Large intestine (tissue), 3 donors: ENCODE data around the gene SNRNP200. TPM values are rescaled to one million over a fixed set of nuclear protein-coding genes. Genes with fewer than 3 reads are reported as not detected.

Source experiments
- DNase-seq, 2 donors: peaks; one replicate each; pipeline versions ENCODE4 v3.0.0 to v3.0.0-alpha.2; 2013
- H3K27ac ChIP-seq: one replicate; pipeline ENCODE4 v1.5.1; 2013; ENCODE audit warnings: low read length
- H3K27me3 ChIP-seq: 2 replicates; pipeline ENCODE4 v1.6.1; 2013; ENCODE audit warnings: low read length; ENCODE audit not compliant: control insufficient read depth, insufficient read depth
- H3K36me3 ChIP-seq: 2 replicates; pipeline ENCODE4 v1.6.1; 2013; ENCODE audit warnings: low read length; ENCODE audit not compliant: control insufficient read depth, insufficient read depth
- H3K4me1 ChIP-seq: one replicate; pipeline ENCODE4 v1.6.1; 2013; ENCODE audit warnings: low read length; ENCODE audit not compliant: control insufficient read depth, insufficient read depth
- H3K4me3 ChIP-seq: one replicate; pipeline ENCODE4 v1.5.1; 2013; ENCODE audit warnings: low read length
- H3K9me3 ChIP-seq: one replicate; pipeline ENCODE4 v1.6.1; 2013; ENCODE audit warnings: mild to moderate bottlenecking, low read depth, low read length, moderate library complexity; ENCODE audit not compliant: control insufficient read depth
- whole genome bisulfite sequencing: methylation state at CpG from one replicate; pipeline ENCODE4 v1.1.5; 2013; ENCODE audit warnings: low lambda C conversion rate; ENCODE audit not compliant: insufficient coverage; 5-methylcytosine and 5-hydroxymethylcytosine counted together
- polyA plus RNA-seq: library from polyadenylated mRNA; unstranded; fragments of 120-200 nt; gene quantifications from one replicate; pipeline ENCODE4 v1.2.1, GENCODE V29; 2013

Gene SNRNP200
- polyA plus RNA-seq, 1 donor = 158 TPM

DNA sequence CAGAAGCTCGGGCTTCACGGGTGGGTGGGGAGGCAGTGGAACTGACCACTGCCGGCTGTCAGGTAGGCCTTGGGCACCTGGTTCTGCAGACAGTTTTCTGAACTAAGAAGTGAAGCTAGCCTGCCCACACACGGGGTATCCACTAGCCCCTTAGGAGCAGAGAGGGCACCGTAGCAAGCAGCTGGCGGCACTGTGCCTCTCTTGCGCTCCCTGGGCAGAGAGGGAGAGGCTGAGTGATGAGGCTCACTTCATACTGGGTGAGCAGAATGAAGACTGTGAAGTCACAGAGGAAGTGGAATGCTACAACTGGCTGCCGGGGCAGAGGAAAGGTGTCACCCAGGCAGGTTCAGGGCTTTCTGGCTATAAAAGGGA lies 20.5 kb upstream of the SNRNP200 start:
- no CpG with 5 or more reads among the region's 8 CpGs for WGBS
- DNase-seq = no peak
- no peak overlapping the region for H3K27ac ChIP-seq
- H3K4me1 ChIP-seq = peaks cover 3% of the 10 kb centered on the region
- H3K36me3 ChIP-seq = no peaks in the 10 kb centered on the region
- no peaks in the 10 kb centered on the region for H3K9me3 ChIP-seq
- peak overlapping the region; percentile 48 for H3K4me3 ChIP-seq
- peaks cover 46% of the 10 kb centered on the region for H3K27me3 ChIP-seq

DNA sequence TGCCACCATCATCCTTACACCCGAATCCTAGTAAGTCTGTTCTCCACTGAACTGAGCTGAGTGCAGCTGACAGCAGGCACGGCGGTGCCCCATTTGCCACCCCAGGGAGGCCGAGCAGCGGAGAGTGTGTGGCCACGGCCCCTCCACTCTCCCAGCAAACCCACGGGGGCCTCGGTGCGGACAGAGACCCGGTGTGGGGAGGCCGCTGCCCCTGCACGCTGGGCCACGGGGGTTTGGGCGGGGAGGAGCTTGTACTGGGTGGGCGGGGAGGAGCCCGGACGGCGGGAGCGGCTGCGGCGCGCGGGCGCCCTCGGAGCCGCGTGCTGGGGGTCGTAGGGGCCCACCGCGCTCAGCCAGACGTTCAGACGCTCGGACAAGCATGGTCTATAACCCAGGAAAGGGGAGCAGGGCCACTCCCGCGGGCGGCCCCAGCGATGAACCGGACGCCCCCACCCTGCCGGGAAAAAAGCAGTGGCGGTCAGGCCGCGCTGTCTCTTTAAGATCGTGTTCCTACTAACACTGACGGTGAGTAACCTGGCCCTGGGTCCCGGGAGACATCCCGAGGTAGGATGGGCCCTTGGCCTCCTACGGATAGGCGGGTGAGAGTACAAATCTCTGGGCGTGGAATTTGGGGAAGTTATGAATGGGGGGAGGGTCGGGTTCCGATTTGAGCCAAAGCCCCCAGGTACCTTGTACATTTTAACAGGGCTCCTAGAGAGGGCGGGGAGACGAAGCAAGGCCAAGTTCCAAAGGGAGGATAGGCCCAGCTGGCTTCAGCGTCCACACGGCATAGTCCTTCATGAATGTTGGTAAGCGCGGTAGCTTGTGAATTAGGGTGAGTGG lies 19.9 kb upstream of the SNRNP200 start, which contains the start of gene ITPRIPL1:
Gene ITPRIPL1 (plus strand): TSS at position 277 of the 843 bp plus-strand sequence. CDS start 523 bp downstream, at position 800.
- DNase-seq = peak in 1 of 2 donors; percentile 47
- Histone ChIP-seq H3K36me3 (no peaks in the 10 kb centered on the region), H3K27ac (no peak within 1 kb of the TSS), H3K9me3 (no peaks in the 10 kb centered on the region), H3K4me3 (peak within 1 kb of the TSS; percentile 48), H3K4me1 (peaks cover 3% of the 10 kb centered on the region), H3K27me3 (peaks cover 51% of the 10 kb centered on the region)
- WGBS = no CpG with 5 or more reads among the region's 58 CpGs

DNA sequence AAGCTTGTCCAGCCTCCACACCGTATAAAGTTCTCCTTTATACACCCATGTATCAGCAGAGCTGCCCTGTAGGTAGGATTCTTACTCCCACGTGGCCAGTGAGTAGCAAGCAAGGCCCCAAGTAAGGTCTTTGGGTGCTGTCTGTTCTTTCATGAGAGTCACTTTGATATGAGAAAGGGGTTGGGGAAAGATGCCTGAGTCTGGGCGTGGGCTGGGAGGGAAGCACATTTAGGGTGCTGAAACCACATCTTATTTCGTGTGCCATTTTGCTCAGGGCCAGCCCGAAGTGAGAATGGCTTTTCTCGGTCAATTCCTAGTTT lies 19.3 kb upstream of the SNRNP200 start:
- H3K4me1 ChIP-seq = peaks cover 3% of the 10 kb centered on the region
- H3K9me3 ChIP-seq = no peaks in the 10 kb centered on the region
- DNase-seq = no peak
- WGBS = no CpG with 5 or more reads among the region's 6 CpGs
- no peak overlapping the region for H3K27ac ChIP-seq
- H3K36me3 ChIP-seq = no peaks in the 10 kb centered on the region
- H3K4me3 ChIP-seq = peak overlapping the region; percentile 48
- H3K27me3 ChIP-seq = peaks cover 57% of the 10 kb centered on the region

DNA sequence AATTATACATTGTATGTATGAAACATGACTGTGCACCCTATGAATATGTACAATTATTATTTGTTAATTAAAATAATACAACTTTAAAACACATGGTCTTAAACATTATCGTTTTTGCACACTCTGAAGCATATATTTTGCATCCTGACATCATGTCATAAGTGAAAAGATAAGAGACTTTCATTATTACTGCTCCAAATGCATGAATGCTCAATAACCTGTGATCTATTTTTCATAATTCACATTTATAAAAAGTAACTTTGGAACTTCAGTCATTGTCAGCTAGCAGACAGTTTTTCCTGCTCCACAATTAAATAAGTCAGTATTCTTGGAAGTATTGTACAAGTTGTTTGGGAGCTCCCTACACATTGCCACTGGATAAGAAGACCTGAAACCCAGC lies 18.5 kb upstream of the SNRNP200 start:
- WGBS = no CpG with 5 or more reads among the region's 1 CpG
- H3K4me1 ChIP-seq = peaks cover 3% of the 10 kb centered on the region
- DNase-seq = no peak
- no peaks in the 10 kb centered on the region for H3K36me3 ChIP-seq
- H3K9me3 ChIP-seq = no peaks in the 10 kb centered on the region
- no peak overlapping the region for H3K4me3 ChIP-seq
- H3K27ac ChIP-seq = no peak overlapping the region
- peaks cover 64% of the 10 kb centered on the region for H3K27me3 ChIP-seq

DNA sequence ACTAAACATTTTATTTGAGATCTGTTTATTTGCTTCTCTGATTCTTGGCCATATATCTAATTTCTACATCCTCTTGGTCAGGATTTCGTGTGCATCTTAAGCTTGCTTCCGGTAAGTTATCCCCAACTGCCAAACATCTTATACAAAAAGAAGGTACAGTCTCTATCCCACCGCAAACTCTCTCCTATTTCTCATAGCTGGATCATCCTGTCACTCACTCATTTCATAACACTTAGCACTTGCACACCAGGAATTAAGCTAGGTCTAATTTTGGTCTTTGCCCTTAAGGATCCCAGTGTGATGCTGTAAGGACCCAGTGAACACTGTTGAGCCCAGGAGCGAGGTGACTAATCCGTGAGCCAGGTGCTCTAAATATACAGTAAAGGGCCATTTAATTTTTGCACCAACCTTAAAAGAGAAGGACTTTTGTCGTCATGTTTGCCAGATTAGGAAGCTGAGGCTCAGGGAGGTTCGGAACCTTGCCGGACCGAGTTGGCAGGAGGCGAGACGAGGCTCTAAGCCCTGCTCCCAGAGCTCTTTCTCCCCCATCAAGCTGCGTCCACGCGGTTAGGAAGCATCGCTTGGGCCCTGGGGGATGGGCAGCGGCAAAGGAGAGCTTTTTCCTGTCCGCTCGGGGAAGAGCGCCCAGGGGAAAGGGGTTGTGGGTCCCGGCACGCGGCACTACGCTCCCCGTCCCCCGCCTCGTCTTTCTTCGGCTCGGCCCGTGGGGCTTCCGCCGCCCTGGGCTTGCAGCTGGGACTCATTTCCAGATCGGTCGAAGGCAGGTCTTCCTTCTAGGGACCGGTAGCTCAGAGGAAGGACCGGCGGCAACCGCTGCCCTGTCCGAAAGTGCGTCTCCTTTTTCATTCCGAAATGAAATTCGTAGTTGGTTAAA lies 15.6 kb upstream of the SNRNP200 start:
- Histone ChIP-seq H3K27me3 (peaks cover 76% of the 10 kb centered on the region), H3K4me3 (peak overlapping the region; percentile 43), H3K9me3 (no peaks in the 10 kb centered on the region), H3K36me3 (no peaks in the 10 kb centered on the region), H3K4me1 (peaks cover under 1% of the 10 kb centered on the region), H3K27ac (no peak overlapping the region)
- WGBS = 67% methylated on average over 2 of the region's 41 CpGs
- DNase-seq = peak in 1 of 2 donors; percentile 50

DNA sequence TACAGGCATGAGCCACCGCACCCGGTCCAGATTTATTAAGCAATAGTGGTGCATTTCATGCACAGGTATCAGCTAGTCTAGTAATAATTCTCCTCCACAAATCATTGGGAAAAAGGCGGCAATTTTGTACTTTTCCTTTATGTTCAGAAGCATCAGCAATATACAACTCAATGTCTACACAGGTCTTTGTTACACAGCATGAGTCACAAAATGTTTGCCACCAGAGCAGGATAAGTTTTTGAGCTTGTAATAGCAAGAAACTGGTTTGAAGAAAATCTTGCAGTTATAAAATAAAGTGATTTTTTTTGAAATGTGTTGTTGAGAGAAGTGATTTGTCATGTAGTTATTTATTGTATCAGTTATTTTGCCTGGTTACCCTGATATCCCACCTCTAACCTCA lies 15.0 kb upstream of the SNRNP200 start:
- no peak overlapping the region for H3K4me3 ChIP-seq
- peaks cover 74% of the 10 kb centered on the region for H3K27me3 ChIP-seq
- H3K9me3 ChIP-seq = no peaks in the 10 kb centered on the region
- no peak overlapping the region for H3K27ac ChIP-seq
- no CpG with 5 or more reads among the region's 3 CpGs for WGBS
- no peaks in the 10 kb centered on the region for H3K4me1 ChIP-seq
- DNase-seq = no peak
- H3K36me3 ChIP-seq = no peaks in the 10 kb centered on the region

DNA sequence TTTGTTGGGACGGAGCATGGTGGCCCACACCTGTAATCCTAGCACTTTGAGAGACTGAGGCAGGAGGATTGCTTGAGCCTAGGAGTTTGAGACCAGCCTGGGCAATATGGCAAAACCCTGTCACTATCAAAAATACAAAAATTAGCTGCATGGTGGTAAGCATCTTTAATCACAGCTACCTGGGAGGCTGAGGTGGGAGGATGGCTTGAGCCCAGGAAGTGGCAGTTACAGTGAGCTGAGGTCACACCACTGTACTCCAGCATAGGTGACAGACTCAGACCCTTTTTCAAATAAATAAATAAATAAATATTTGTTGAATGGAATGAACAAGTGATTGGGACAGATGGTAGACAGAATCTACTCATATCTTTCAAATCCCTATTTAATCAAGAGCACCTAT lies 14.1 kb upstream of the SNRNP200 start:
- no peak overlapping the region for H3K4me3 ChIP-seq
- no CpG with 5 or more reads among the region's 1 CpG for WGBS
- H3K27ac ChIP-seq = no peak overlapping the region
- DNase-seq = no peak
- H3K36me3 ChIP-seq = no peaks in the 10 kb centered on the region
- no peaks in the 10 kb centered on the region for H3K4me1 ChIP-seq
- H3K27me3 ChIP-seq = peaks cover 66% of the 10 kb centered on the region
- no peaks in the 10 kb centered on the region for H3K9me3 ChIP-seq

DNA sequence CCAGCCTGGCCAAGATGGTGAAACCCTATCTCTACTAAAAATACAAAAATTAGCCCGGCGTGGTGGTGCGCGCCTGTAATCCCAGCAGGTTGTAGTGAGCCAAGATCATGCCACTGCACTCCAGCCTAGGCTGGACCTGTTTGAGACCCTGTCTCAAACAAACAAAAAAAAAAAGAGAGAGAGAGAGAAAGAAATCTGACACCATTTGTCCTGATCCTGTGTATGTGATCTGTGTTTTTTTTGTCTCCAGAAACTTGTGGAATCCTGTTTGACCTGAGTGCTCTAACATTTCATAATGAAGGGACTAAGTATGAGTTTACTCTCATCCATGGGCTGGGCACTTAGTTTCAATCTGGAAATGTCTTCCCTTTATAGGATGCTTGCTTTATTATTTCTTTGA lies 13.4 kb upstream of the SNRNP200 start:
- H3K27ac ChIP-seq = no peak overlapping the region
- DNase-seq = no peak
- no peaks in the 10 kb centered on the region for H3K4me1 ChIP-seq
- no peaks in the 10 kb centered on the region for H3K9me3 ChIP-seq
- peaks cover 62% of the 10 kb centered on the region for H3K27me3 ChIP-seq
- no CpG with 5 or more reads among the region's 4 CpGs for WGBS
- no peak overlapping the region for H3K4me3 ChIP-seq
- no peaks in the 10 kb centered on the region for H3K36me3 ChIP-seq

DNA sequence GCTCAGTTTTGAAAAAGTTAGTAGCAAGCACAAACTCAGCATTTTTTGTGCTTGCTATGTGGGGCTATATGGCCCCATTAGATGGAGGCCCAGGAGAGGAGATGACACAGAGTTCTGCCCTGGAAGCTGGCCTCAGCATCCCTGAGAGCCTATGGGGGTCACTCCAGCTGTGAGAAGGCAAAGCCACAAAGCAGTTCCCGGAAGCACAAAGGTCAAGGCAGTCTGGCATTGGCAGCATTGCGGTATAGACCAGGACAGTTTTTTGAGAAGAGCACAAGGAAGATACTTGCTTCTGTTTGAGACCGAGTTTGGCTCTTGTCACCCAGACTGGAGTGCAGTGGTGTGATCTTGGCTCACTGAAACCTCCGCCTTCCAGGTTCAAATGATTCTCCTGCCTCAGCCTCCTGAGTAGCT lies 12.2 kb upstream of the SNRNP200 start:
- no CpG with 5 or more reads among the region's 4 CpGs for WGBS
- H3K9me3 ChIP-seq = no peaks in the 10 kb centered on the region
- peaks cover 53% of the 10 kb centered on the region for H3K27me3 ChIP-seq
- H3K27ac ChIP-seq = no peak overlapping the region
- H3K36me3 ChIP-seq = no peaks in the 10 kb centered on the region
- DNase-seq = no peak
- no peak overlapping the region for H3K4me3 ChIP-seq
- no peaks in the 10 kb centered on the region for H3K4me1 ChIP-seq

DNA sequence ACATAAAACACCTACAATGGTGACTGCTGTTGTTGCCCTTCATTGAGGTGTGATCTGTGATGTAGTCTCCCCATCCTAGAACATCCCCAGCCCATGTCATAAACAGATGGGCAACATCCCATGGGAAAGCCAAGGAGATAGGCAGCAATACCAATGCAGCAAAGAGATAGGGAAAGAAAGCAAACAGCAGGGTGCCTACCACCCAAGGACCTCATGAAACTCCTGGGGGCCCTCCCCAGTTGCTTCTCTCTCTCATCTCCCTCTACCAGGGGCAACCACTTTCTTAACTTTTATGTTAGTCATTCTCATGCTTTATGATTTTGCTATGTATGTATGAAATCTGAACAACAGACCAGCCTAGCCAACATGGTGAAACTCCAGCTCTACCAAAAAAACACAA lies 11.7 kb upstream of the SNRNP200 start:
- Histone ChIP-seq H3K27ac (no peak overlapping the region), H3K27me3 (peaks cover 47% of the 10 kb centered on the region), H3K36me3 (no peaks in the 10 kb centered on the region), H3K9me3 (no peaks in the 10 kb centered on the region), H3K4me3 (no peak overlapping the region), H3K4me1 (no peaks in the 10 kb centered on the region)
- DNase-seq = no peak
